Coronary artery (tissue), 2 donors: ENCODE data around the gene KRT33B.

Source experiments
- DNase-seq: peaks from one replicate; pipeline ENCODE4 v3.0.0-alpha.2; 2017; ENCODE audit warnings: low spot score
- H3K27ac ChIP-seq, 2 donors: fragments of 200-600 bp; sonication (generic); one replicate each; pipeline ENCODE4 v1.5.1; 2016 to 2019
- H3K4me3 ChIP-seq: fragments of 200-600 bp; sonication (generic); 2 replicates; pipeline ENCODE4 v1.5.1; 2016; ENCODE audit warnings: mild to moderate bottlenecking, moderate library complexity
- TF ChIP-seq, protein P1 (sequence below): fragments of 200-600 bp; sonication (generic); IDR thresholded peaks from one replicate; pipeline ENCODE4 v1.5.1; 2019; ENCODE audit warnings: antibody characterized with exemption

Gene KRT33B

DNA sequence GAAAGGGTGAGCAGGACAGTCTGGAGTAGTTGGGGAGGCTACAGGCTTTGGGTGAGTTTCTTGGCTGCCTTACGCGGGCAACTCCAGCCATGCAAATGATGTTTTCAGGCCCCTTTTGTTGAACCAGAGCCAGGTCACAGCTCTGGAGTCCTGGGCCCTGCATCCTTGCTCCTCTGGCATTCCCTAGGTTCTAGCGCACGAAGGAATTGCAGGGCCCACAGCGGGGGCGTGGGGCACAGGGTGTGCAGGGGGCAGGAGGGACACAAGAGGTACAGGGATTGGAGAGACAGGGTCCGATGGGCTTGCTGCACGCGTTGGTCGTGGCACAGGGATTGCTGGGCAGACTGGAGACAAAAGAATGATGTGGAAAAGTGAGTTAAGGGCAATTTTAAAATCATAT lies 24.2 kb upstream of the KRT33B start:
- no peak overlapping the region for H3K27ac ChIP-seq
- no peak overlapping the region for H3K4me3 ChIP-seq
- TF ChIP-seq, protein P1, sequence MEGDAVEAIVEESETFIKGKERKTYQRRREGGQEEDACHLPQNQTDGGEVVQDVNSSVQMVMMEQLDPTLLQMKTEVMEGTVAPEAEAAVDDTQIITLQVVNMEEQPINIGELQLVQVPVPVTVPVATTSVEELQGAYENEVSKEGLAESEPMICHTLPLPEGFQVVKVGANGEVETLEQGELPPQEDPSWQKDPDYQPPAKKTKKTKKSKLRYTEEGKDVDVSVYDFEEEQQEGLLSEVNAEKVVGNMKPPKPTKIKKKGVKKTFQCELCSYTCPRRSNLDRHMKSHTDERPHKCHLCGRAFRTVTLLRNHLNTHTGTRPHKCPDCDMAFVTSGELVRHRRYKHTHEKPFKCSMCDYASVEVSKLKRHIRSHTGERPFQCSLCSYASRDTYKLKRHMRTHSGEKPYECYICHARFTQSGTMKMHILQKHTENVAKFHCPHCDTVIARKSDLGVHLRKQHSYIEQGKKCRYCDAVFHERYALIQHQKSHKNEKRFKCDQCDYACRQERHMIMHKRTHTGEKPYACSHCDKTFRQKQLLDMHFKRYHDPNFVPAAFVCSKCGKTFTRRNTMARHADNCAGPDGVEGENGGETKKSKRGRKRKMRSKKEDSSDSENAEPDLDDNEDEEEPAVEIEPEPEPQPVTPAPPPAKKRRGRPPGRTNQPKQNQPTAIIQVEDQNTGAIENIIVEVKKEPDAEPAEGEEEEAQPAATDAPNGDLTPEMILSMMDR, result no peak
- DNase-seq, result no peak

- no peak for DNase-seq
- no peak overlapping the region for H3K27ac ChIP-seq
- TF ChIP-seq, protein P1, result no peak
- no peak overlapping the region for H3K4me3 ChIP-seq
Measured at GRCh38 chr17:41393294-41393693, 23.7 kb upstream of the KRT33B start.

GRCh38 chr17:41392278-41392677 lies 22.7 kb upstream of the KRT33B start:
- TF ChIP-seq, protein P1, result no peak
- H3K27ac ChIP-seq, result no peak overlapping the region
- no peak overlapping the region for H3K4me3 ChIP-seq
- DNase-seq, result no peak

- H3K4me3 ChIP-seq, result no peak overlapping the region
- TF ChIP-seq, protein P1, result no peak
- DNase-seq, result no peak
- H3K27ac ChIP-seq, result no peak overlapping the region
Measured at GRCh38 chr17:41391535-41391934, 21.9 kb upstream of the KRT33B start.

- DNase-seq, result no peak
- no peak overlapping the region for H3K27ac ChIP-seq
- no peak overlapping the region for H3K4me3 ChIP-seq
- TF ChIP-seq, protein P1, result no peak
Measured at GRCh38 chr17:41390411-41390938, 20.9 kb upstream of the KRT33B start.

GRCh38 chr17:41387670-41388069 lies 18.1 kb upstream of the KRT33B start:
- no peak for DNase-seq
- TF ChIP-seq, protein P1, result no peak
- no peak overlapping the region for H3K27ac ChIP-seq
- H3K4me3 ChIP-seq, result no peak overlapping the region

DNA sequence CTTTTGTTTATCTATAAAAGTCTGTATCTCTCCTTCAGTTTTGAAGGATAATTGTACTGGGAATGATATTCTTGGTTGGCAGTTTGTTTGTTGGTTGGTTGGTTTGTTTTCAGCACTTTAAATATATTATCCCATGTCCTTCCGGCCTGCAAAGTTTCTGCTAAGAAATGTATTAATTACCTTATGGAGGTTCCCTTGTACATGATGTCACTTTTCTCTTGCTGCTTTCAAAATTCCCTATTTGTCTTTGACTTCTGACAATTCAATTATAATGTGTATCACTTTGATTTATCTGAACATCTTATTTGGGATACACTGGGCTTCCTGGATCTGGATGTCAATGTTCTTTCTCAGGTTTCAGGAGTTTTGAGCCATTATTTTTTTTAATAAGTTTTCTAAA lies 16.6 kb upstream of the KRT33B start:
- no peak for DNase-seq
- no peak overlapping the region for H3K27ac ChIP-seq
- H3K4me3 ChIP-seq, result no peak overlapping the region
- TF ChIP-seq, protein P1, result no peak
